ENCODE data around the gene PCBP3. TPM values are rescaled to one million over a fixed set of nuclear protein-coding genes. Genes with fewer than 3 reads are reported as not detected.

PCBP3 gene
- total and polyA plus RNA-seq, 2 of the 8 experiments (the other 6 are each of a cell fraction or from before 2014, with no cell fraction given): 3.5 to 6.3 TPM

DNA sequence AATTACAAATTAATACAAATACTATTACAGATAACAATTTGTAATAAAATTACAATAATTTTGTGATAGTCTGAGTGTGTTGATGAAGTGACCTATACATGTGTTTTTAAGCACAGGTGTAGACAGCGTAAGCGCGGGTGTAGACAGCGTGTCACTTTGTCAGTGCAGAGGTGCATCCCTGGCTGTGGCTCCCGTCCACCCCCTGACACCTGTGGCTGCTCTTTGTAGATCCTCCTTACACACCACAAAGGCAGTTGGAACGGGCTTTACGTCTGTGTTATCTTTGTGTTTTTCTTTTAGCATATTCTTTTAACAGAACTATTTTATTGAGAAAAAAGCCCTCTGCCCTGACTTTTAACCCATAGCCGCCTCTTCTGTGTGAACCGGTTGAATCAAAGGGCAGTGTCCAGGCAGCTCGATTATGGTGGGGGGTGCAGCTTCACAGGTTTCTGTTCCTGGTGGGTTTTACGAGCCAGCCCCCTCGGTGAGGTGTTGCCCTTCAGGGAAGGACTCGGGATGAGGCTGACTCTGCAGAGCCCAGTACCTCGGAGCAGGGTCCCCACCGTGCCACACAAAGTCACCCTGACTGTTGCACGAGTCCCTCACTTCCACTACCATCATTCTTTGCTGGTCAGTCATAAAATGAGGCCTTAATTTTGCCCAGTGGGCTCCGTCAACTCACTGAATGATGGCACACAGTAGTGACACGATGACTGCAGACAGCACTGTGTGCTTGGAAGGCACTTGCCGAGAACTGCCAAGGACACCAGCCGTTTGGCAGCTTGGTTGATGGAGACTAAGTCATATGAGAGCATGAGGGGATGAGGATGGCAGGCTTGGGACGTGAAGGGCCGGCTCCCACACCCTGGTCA is 251.6 kb downstream of the PCBP3 start (continued):
- TF ChIP-seq, protein P1, sequence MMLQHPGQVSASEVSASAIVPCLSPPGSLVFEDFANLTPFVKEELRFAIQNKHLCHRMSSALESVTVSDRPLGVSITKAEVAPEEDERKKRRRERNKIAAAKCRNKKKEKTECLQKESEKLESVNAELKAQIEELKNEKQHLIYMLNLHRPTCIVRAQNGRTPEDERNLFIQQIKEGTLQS (IDR thresholded peaks at IDR 0.05; ENCODE audit: insufficient read depth, low read depth, low read length): no peak
